GM12801 (cell line): Measurements from ENCODE around the gene DOK6.

Experiments used
- TF ChIP-seq, protein P1 (sequence below): IDR thresholded peaks from one replicate; pipeline ENCODE4 v1.5.1; 2011; ENCODE audit warnings: control low read depth; ENCODE audit not compliant: insufficient read length; ENCODE audit errors: extremely low read depth

DOK6 gene

DNA sequence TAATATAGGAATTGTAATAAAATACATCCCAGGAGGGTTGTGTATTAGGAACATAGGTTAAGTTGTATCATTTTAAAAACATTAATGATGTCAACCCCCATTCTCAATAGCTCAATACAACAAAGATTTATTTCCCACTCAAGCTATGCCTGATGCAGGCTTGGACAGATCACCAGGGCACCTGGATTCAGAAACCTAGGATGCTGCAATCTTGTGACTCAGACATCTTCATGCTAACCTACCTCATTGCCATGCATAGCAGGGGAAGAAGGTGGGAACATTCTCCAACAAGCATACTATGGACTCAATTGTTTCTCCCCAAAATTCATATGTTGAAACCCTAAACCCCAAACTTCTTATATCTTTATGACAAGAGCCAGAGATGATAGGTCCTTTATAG is 302.8 kb downstream of the DOK6 start:
- TF ChIP-seq, protein P1, sequence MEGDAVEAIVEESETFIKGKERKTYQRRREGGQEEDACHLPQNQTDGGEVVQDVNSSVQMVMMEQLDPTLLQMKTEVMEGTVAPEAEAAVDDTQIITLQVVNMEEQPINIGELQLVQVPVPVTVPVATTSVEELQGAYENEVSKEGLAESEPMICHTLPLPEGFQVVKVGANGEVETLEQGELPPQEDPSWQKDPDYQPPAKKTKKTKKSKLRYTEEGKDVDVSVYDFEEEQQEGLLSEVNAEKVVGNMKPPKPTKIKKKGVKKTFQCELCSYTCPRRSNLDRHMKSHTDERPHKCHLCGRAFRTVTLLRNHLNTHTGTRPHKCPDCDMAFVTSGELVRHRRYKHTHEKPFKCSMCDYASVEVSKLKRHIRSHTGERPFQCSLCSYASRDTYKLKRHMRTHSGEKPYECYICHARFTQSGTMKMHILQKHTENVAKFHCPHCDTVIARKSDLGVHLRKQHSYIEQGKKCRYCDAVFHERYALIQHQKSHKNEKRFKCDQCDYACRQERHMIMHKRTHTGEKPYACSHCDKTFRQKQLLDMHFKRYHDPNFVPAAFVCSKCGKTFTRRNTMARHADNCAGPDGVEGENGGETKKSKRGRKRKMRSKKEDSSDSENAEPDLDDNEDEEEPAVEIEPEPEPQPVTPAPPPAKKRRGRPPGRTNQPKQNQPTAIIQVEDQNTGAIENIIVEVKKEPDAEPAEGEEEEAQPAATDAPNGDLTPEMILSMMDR = no peak

DNA sequence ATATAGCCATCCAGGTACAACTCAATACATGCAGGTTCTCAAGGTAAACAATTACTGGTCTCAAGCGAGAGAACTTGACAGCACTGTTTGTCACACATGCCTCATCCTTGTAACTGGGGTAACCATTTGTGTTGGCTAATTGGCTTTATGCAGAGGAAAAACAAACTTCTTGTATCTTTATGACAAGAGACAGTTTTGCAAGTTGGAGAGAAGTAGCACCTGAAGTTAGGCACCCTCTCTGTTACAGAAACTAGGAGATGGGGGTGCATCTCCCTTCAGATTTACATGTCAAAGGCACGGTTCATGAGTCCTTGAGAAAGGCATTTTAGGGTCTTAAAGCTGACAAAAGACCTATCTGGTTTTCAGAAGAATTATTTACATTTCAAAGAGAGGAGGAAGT is 305.3 kb downstream of the DOK6 start:
- TF ChIP-seq, protein P1 = no peak

DNA sequence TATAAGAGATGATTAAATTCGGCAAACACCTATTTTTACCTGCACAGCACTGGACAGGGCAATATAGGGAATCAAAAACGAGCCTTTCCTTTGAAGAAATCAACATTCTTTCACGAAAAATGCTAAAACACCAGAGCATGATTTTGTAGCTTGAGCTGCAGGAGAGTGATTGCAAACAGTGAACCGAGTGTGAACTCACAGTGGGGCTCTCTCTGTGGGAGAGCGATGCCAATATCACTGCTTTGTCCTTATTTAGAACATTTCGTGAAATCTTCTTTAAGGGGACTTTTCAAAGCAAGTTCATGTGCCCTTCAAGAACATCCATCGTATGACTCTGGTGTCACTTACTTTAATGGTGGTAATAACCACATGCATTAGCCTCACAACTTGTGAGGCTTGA is 308.2 kb downstream of the DOK6 start:
- TF ChIP-seq, protein P1 = no peak

DNA sequence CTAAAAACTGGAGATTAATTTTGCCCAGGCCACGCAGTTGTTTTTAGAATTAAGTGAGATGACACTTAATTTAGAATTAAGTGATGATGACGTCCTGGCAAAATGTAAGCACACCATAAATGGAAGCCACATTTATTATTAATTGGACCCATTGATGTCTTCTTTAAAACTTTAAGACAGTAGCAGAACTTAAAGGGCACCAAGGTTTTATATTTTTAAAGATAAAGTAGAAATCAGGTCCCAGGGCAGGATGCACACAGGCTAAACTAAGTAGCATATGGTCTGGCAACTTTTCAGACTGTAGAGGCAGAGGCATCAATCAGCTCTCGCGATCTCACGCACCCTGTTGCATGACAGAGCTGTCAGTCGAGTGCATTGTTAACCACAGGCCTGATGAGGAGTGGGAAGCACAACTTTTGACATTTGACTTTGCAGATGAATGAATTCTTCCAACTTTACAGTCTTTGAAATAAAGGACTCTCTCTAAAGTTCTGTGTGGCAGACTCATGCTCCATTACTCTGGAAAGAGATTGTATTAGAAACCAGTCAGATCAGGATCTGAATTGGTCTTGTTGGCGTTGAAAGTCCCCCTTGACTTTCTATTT is 314.6 kb downstream of the DOK6 start:
- TF ChIP-seq, protein P1 = no peak

DNA sequence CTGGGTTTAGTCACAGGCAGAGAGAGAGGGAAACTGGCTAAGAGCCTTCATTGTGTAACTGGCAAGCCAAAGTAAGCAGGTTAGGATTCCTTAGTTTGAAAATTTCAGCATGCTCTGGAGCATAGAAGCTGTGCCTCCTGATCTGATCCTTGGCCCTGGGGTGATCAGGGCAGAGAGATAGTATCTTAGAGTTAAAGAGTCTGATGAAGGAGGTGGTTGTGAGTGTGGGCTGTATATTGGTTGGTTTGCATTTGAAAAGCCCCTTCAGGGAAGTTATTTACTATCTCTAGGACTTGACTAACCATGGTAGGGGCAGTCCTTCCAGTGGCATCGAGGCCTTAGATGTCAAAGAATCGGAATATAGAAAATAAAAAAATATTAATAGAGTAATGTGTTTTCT is 316.9 kb downstream of the DOK6 start:
- TF ChIP-seq, protein P1 = no peak

DNA sequence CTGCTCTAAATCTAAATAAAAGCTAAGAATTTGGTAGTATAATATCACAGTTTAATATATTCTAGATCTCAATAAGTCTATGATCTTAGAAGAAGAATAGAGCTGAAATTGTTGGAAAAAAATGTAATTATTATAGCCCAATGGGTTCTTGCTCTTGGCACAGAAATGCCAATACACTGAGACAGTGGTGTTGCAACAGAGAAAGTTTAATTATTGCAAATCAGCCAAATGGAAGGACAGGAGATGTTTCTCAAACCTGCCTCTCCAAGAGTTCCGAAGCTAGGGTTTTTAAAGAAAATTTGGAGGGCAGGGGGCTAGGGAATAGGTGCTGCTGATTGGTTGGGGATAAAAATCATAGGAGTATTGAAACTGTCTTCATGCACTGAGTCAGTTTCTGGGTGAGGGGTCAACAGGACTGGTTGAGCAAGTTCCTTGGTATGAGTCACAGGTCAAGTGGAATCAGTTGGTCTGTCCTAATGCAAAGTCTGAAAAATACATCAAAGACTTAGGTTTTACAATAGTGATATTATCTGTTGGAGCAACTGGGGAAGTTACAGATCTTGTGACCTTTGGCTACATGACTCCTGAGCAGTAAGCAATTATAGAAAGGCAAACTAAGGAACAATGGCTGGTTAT is 318.3 kb downstream of the DOK6 start:
- TF ChIP-seq, protein P1 = no peak

DNA sequence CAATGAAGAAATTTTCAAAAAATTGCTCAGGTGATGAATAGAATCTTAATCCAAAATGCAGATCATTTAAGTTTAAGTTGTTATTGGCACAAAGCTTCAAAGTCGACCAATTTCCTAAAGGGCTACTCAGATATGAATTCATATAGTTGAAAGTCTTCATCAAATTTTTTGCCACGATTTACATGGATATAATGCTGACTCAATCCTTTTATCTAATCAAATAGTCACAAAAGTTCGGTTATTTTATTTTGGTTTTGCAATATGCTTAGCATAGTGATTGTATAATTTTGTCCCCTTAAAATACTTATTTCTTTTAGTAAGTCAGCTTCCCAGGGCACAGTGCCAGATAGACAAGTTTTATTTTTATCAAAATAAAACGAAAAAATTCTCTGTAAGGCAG is 319.7 kb downstream of the DOK6 start:
- TF ChIP-seq, protein P1 = no peak
